HepG2 (cell line): Measurements from ENCODE around the gene PMVK. TPM values are rescaled to one million over a fixed set of nuclear protein-coding genes. Genes with fewer than 3 reads are reported as not detected.
A peak's percentile ranks its signal among the peaks of the same experiment; 100 is the strongest.

Experiments used
- ASH2L ChIP-seq: fragments of 300-600, 200-600 bp; sonication (generic); IDR thresholded peaks from 2 replicates; pipeline ENCODE4 v1.7.0; 2017; ENCODE audit warnings: low read depth, mild to moderate bottlenecking, moderate library complexity, mixed read lengths, low read length; ENCODE audit not compliant: insufficient read length
- CBFB ChIP-seq: sonication (generic); formaldehyde crosslinking; IDR thresholded peaks from 2 replicates; pipeline ENCODE4 v1.4.0; 2020; ENCODE audit warnings: missing genetic modification reagents
- CSRNP2 ChIP-seq: sonication (generic); formaldehyde crosslinking; conservative IDR thresholded peaks from 2 replicates; pipeline ENCODE4 v1.8.0; 2022; ENCODE audit warnings: low read depth, missing genetic modification reagents
- GABPB1 ChIP-seq: IDR thresholded peaks from 2 replicates; pipeline ENCODE4 v1.6.1; 2016; ENCODE audit warnings: mild to moderate bottlenecking, missing genetic modification reagents, moderate library complexity, missing compliant biosample characterization
- GATA4 ChIP-seq: sonication (generic); IDR thresholded peaks from 2 replicates; pipeline ENCODE4 v1.6.1; 2016; ENCODE audit warnings: antibody characterized with exemption, low read depth, borderline replicate concordance
- GATAD2A ChIP-seq: IDR thresholded peaks from 2 replicates; pipeline ENCODE4 v1.6.1; 2016
- KLF12 ChIP-seq: sonication (generic); formaldehyde crosslinking; IDR thresholded peaks from 2 replicates; pipeline ENCODE4 v1.4.0; 2020; ENCODE audit warnings: missing genetic modification reagents, borderline replicate concordance
- KLF6 ChIP-seq: IDR thresholded peaks from 2 replicates; pipeline ENCODE4 v1.8.0; 2016; ENCODE audit warnings: missing biosample characterization, missing genetic modification reagents
- MLLT10 ChIP-seq: sonication (generic); formaldehyde crosslinking; IDR thresholded peaks from 2 replicates; pipeline ENCODE4 v1.4.0; 2020; ENCODE audit warnings: missing genetic modification reagents
- NR2C2 ChIP-seq: sonication (generic); formaldehyde crosslinking; IDR thresholded peaks from 2 replicates; pipeline ENCODE4 v1.4.0; 2020; ENCODE audit warnings: missing genetic modification reagents, mild to moderate bottlenecking, moderate library complexity, borderline replicate concordance
- POLR2AphosphoS5 ChIP-seq: IDR thresholded peaks from 2 replicates; pipeline ENCODE4 v1.6.1; 2012; ENCODE audit warnings: low read depth, low read length
- POLR2G ChIP-seq: fragments of 200-400 bp; formaldehyde crosslinking; IDR thresholded peaks from 2 replicates; pipeline ENCODE4 v1.6.1; 2018; ENCODE audit warnings: mild to moderate bottlenecking, low read depth, low read length, moderate library complexity
- RAD21 ChIP-seq: fragments of 450-650 bp; formaldehyde crosslinking; IDR thresholded peaks from 2 replicates; pipeline ENCODE4 v1.5.0; 2020; ENCODE audit warnings: mild to moderate bottlenecking
- RBM39 ChIP-seq: fragments of 200-400 bp; formaldehyde crosslinking; IDR thresholded peaks from one replicate; pipeline ENCODE4 v1.6.1; 2018; ENCODE audit warnings: antibody characterized with exemption, mild to moderate bottlenecking, low read depth, low read length; ENCODE audit not compliant: poor library complexity, severe bottlenecking
- SPEN ChIP-seq: sonication (generic); formaldehyde crosslinking; IDR thresholded peaks from 2 replicates; pipeline ENCODE4 v1.5.1; 2020; ENCODE audit warnings: low read depth, mild to moderate bottlenecking, missing genetic modification reagents
- ZBTB2 ChIP-seq: sonication (generic); formaldehyde crosslinking; IDR thresholded peaks from 2 replicates; pipeline ENCODE4 v1.8.0; 2022; ENCODE audit warnings: low read depth, missing genetic modification reagents
- ZNF230 ChIP-seq: sonication (generic); formaldehyde crosslinking; IDR thresholded peaks from 2 replicates; pipeline ENCODE4 v1.4.0; 2020; ENCODE audit warnings: mild to moderate bottlenecking, missing genetic modification reagents
- ZNF275 ChIP-seq: sonication (generic); formaldehyde crosslinking; IDR thresholded peaks from 2 replicates; pipeline ENCODE4 v1.8.0; 2022; ENCODE audit warnings: missing genetic modification reagents, mild to moderate bottlenecking, inconsistent platforms, borderline replicate concordance
- ZNF33A ChIP-seq: sonication (generic); formaldehyde crosslinking; IDR thresholded peaks from 2 replicates; pipeline ENCODE4 v1.5.1; 2020; ENCODE audit warnings: missing genetic modification reagents, mild to moderate bottlenecking, moderate library complexity, borderline replicate concordance
- ZNF441 ChIP-seq: sonication (generic); formaldehyde crosslinking; IDR thresholded peaks from 2 replicates; pipeline ENCODE4 v1.7.0; 2021; ENCODE audit warnings: missing genetic modification reagents, borderline replicate concordance
- ZNF713 ChIP-seq: sonication (generic); formaldehyde crosslinking; IDR thresholded peaks from 2 replicates; pipeline ENCODE4 v1.4.0; 2020; ENCODE audit warnings: mild to moderate bottlenecking, missing genetic modification reagents
- ZNF775 ChIP-seq: sonication (generic); formaldehyde crosslinking; IDR thresholded peaks from 2 replicates; pipeline ENCODE4 v1.4.0; 2020; ENCODE audit warnings: missing genetic modification reagents, mild to moderate bottlenecking, moderate library complexity, borderline replicate concordance
- ZNF800 ChIP-seq: sonication (generic); formaldehyde crosslinking; IDR thresholded peaks from 2 replicates; pipeline ENCODE4 v1.4.0; 2020; ENCODE audit warnings: missing genetic modification reagents
- polyA plus RNA-seq, 8 experiments: library from polyadenylated mRNA; depleted of rRNA in 3 of 8; stranded (reverse) in 7 of 8; unstranded in 1 of 8; fragments of >200 nt; fragmentation: Illumina TruSeq in 4 of 8; extraction: Trizol in 4 of 8; gene quantifications; 2 replicates each; pipeline versions ENCODE4 v1.2.1 to v1.2.3, GENCODE V29; 2011 to 2016; ENCODE audit warnings: low read depth in 4 of 8, missing spikeins in 1 of 8, mixed read lengths in 1 of 8; ENCODE audit not compliant: insufficient read depth in 1 of 8
- total RNA-seq, 5 experiments: library from RNA; depleted of rRNA; stranded (reverse); fragments of >200 nt; fragmentation: Illumina TruSeq; extraction: Trizol; gene quantifications; 2 replicates each; pipeline ENCODE4 v1.2.3, GENCODE V29; 2016; ENCODE audit warnings: low read depth in 1 of 5

The PMVK gene
- total and polyA plus RNA-seq, 2 of the 13 experiments (the other 11 are each of a cell fraction or from before 2014, with no cell fraction given), result 3.9 to 12.6 TPM

- peak; percentile 88 for TF ChIP-seq POLR2G
- TF ChIP-seq POLR2AphosphoS5, result peak; percentile 79
- peak; percentile 81 for TF ChIP-seq NR2C2 (CRISPR knock-in tag)
- TF ChIP-seq RAD21, result peak; percentile 95
- TF ChIP-seq ZNF713, result no peak; the same call in none of the 2 replicates
- TF ChIP-seq ZNF33A (CRISPR knock-in tag), result no peak
- peak; percentile 81; the same call in 1 of the 2 replicates for TF ChIP-seq ZNF441 (CRISPR knock-in tag)
- TF ChIP-seq ZNF275, result 0 out of 2 replicates have a peak, but pooled peaks have one; percentile 48
- TF ChIP-seq ASH2L, result peak; percentile 94
- TF ChIP-seq GATAD2A (CRISPR knock-in tag), result peak; percentile 43; the same call in 1 of the 2 replicates
- TF ChIP-seq RBM39, result peak; percentile 41
- TF ChIP-seq ZBTB2 (CRISPR knock-in tag), result peak; percentile 98
- TF ChIP-seq CSRNP2 (CRISPR knock-in tag), result 0 out of 2 replicates have a peak, but pooled peaks have one; percentile 23
- peak; percentile 76 for TF ChIP-seq SPEN
- TF ChIP-seq GABPB1 (CRISPR knock-in tag), result peak; percentile 96
- TF ChIP-seq GATA4, result peak; percentile 27; the same call in 1 of the 2 replicates
- peak; percentile 56; the same call in 1 of the 2 replicates for TF ChIP-seq KLF12 (CRISPR knock-in tag)
- no peak for TF ChIP-seq ZNF775 (CRISPR knock-in tag)
- TF ChIP-seq ZNF230 (CRISPR knock-in tag), result no peak; the same call in 1 of the 2 replicates
- TF ChIP-seq MLLT10 (CRISPR knock-in tag), result no peak
- peak; percentile 78; the same call in 1 of the 2 replicates for TF ChIP-seq KLF6 (CRISPR knock-in tag)
- TF ChIP-seq CBFB (CRISPR knock-in tag), result peak; percentile 84
- peak; percentile 54; the same call in 1 of the 2 replicates for TF ChIP-seq ZNF800 (CRISPR knock-in tag)
These were observed 25.0 kb upstream of the PMVK start, which contains the start of gene PYGO2 (continued) for GRCh38 chr1:154961207-154962155.
